HUES64 (cell line): ENCODE measurements around the gene SPRN. TPM values are rescaled to one million over a fixed set of nuclear protein-coding genes. Genes with fewer than 3 reads are reported as not detected.
A peak's percentile ranks its signal among the peaks of the same experiment; 100 is the strongest.
"Not testable (repeated sequence)": the region's sequence is repeated elsewhere in the genome, so short reads cannot be mapped to it uniquely, and the experiment has no call there.

Source experiments
- H3K27ac ChIP-seq: 2 replicates; pipeline ENCODE4 v1.7.0; 2013; ENCODE audit warnings: low read depth, low read length, inconsistent platforms
- H3K27me3 ChIP-seq: 2 replicates; pipeline ENCODE4 v1.6.1; 2013; ENCODE audit warnings: mild to moderate bottlenecking, low read length; ENCODE audit not compliant: insufficient read depth
- H3K36me3 ChIP-seq: 2 replicates; pipeline ENCODE4 v1.6.1; 2013; ENCODE audit warnings: mild to moderate bottlenecking, low read length; ENCODE audit not compliant: insufficient read depth
- H3K4me1 ChIP-seq: 2 replicates; pipeline ENCODE4 v1.6.1; 2013; ENCODE audit warnings: mild to moderate bottlenecking, low read length, moderate library complexity; ENCODE audit not compliant: insufficient read depth
- H3K4me3 ChIP-seq: 2 replicates; pipeline ENCODE4 v1.5.1; 2013; ENCODE audit warnings: mild to moderate bottlenecking, low read length, moderate library complexity
- H3K9ac ChIP-seq: 2 replicates; pipeline ENCODE4 v1.6.1; 2013; ENCODE audit warnings: mild to moderate bottlenecking, low read depth, low read length
- H3K9me3 ChIP-seq: 2 replicates; pipeline ENCODE4 v1.6.1; 2013; ENCODE audit warnings: low read depth, low read length; ENCODE audit not compliant: insufficient read depth
- WGBS: fragments of 150-250, 120-280 bp; methylation state at CpG from one replicate; pipeline ENCODE4 v1.1.7; 2013; ENCODE audit warnings: missing lambda C conversion rate; 5-methylcytosine and 5-hydroxymethylcytosine counted together
- polyA plus RNA-seq, 2 experiments: library from polyadenylated mRNA; stranded (reverse); fragments of 50-300 nt; gene quantifications; one replicate each; pipeline ENCODE4 v1.2.3, GENCODE V29; 2013

Gene SPRN, protein sequence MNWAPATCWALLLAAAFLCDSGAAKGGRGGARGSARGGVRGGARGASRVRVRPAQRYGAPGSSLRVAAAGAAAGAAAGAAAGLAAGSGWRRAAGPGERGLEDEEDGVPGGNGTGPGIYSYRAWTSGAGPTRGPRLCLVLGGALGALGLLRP
- not detected for polyA plus RNA-seq (2013, experiment 1 of 2)
- 0.13 TPM for polyA plus RNA-seq (2013, experiment 2 of 2)

GRCh38 chr10:133424601-133425000 lies at the start of gene SPRN:
SPRN (minus strand) TSS chr10:133424625; CDS start chr10:133423681, 944 bp downstream.
- not testable (repeated sequence) for H3K9me3 ChIP-seq, H3K36me3 ChIP-seq, H3K4me1 ChIP-seq, H3K9ac ChIP-seq, H3K27ac ChIP-seq
- Histone ChIP-seq H3K27me3 (peaks cover 18% of the 10 kb centered on the region), H3K4me3 (peak within 1 kb of the TSS; percentile 34)
- 64% methylated on average over 9 of the region's 37 CpGs for WGBS

GRCh38 chr10:133474027-133474426 lies 49.6 kb upstream of the SPRN start:
- Histone ChIP-seq H3K27ac (no peak overlapping the region), H3K4me1 (no peaks in the 10 kb centered on the region), H3K27me3 (no peaks in the 10 kb centered on the region), H3K9me3 (peaks cover 68% of the 10 kb centered on the region), H3K36me3 (no peaks in the 10 kb centered on the region), H3K4me3 (no peak overlapping the region), H3K9ac (no peak overlapping the region)
- WGBS = 54% methylated on average over 2 of the region's 2 CpGs

DNA sequence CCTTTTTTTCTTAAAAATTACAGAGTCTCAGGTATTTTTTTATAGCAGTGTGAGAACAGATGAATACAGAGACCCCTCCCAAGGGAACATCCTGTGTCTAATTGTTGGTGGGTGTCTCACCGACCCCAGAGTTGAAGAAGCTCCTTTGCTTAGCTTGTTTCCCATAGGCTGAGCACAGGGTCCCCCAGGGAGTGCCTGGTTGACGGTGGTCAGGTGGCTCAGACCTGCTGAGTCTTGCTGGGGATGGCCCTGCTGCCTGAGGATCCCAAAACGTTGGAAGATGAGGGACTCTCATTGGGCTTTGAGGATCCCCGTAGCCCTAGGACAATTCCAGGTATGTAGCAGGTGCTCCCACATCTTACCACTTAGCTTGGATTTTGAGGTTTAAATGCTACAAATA lies 48.8 kb upstream of the SPRN start:
- Histone ChIP-seq H3K9ac (no peak overlapping the region), H3K4me1 (no peaks in the 10 kb centered on the region), H3K9me3 (peaks cover 74% of the 10 kb centered on the region), H3K36me3 (no peaks in the 10 kb centered on the region), H3K27ac (no peak overlapping the region), H3K27me3 (no peaks in the 10 kb centered on the region), H3K4me3 (no peak overlapping the region)
- WGBS = 42% methylated on average over 4 of the region's 4 CpGs

GRCh38 chr10:133471300-133472109 lies 47.1 kb upstream of the SPRN start:
- Histone ChIP-seq H3K9me3 (peaks cover 88% of the 10 kb centered on the region), H3K27ac (no peak overlapping the region), H3K4me3 (no peak overlapping the region), H3K27me3 (no peaks in the 10 kb centered on the region), H3K9ac (no peak overlapping the region), H3K36me3 (no peaks in the 10 kb centered on the region), H3K4me1 (no peaks in the 10 kb centered on the region)
- WGBS = 59% methylated on average over 7 of the region's 7 CpGs

GRCh38 chr10:133469205-133469604 lies 44.8 kb upstream of the SPRN start:
- 58% methylated on average over 3 of the region's 3 CpGs for WGBS

DNA sequence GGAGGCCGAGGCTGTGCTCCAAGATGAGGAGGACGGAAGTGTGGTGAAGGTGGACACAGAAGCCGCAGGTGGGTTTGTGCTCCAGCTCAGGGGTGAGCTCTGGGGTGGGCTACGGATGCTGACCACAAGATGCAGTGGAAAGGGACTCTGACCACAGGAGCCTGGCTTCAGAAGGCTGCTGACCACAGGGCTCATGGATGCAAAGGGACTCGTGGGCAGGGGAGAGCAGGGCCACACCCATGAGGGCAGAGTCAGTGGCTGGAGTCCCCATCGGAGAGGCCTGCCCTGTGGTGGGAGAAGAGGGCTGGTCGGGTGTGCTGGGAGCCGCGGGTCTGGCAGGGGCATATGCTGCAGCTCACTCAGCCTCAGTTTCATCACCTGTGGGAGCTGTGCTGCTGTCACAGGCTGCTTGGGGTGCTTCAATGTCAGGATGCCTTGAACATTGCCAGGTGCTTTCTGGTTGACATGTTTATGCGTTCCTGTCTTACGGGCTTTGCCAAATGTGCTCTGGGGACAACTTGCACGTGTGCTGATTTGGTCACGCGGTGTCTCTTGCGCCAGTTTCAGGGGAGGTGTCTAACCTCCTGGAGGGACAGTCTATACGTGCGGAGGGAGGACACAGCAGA lies 43.0 kb upstream of the SPRN start:
- no peak overlapping the region for H3K4me3 ChIP-seq
- no peaks in the 10 kb centered on the region for H3K4me1 ChIP-seq
- H3K36me3 ChIP-seq = no peaks in the 10 kb centered on the region
- H3K9ac ChIP-seq = no peak overlapping the region
- H3K27me3 ChIP-seq = no peaks in the 10 kb centered on the region
- WGBS = 82% methylated on average over 17 of the region's 17 CpGs
- H3K27ac ChIP-seq = no peak overlapping the region
- H3K9me3 ChIP-seq = peaks cover 78% of the 10 kb centered on the region

More at GRCh38 chr10:133469205-133469604, 44.8 kb upstream of the SPRN start:
- not testable (repeated sequence) for H3K36me3 ChIP-seq, H3K9ac ChIP-seq, H3K27ac ChIP-seq, H3K4me3 ChIP-seq, H3K27me3 ChIP-seq, H3K4me1 ChIP-seq
- H3K9me3 ChIP-seq = peaks cover 79% of the 10 kb centered on the region

DNA sequence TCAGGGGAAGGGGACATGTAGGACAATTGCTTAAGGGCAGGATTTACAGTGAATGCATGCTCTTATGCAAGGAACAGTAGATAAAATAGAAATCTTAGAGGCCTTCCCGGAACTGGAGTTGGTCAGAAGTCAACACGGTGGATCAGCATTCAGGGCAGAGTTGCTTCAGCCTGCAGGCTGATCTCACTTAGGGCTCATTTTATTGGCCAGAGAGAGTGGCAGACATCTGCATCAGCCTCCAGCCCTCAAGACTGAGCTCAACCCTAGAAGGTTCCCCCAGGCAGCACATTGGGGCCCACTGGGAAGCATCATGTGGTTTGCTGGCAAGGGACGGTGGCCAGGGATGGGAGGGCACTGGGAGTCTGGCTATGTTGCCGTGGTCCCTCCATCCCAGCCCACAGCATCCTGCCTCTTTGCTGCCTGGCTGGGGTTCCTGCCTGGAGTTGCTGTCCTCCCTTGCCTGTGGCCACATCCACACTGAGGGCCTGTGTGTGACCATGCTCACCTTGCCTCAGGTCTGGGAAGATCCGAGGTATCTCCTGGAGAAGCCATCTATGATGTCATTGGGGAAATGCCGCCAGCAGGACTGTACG lies 42.4 kb upstream of the SPRN start:
- H3K9me3 ChIP-seq = peaks cover 79% of the 10 kb centered on the region
- 82% methylated on average over 7 of the region's 7 CpGs for WGBS
- no peaks in the 10 kb centered on the region for H3K36me3 ChIP-seq
- H3K4me3 ChIP-seq = no peak overlapping the region
- no peak overlapping the region for H3K27ac ChIP-seq
- no peaks in the 10 kb centered on the region for H3K4me1 ChIP-seq
- no peaks in the 10 kb centered on the region for H3K27me3 ChIP-seq
- no peak overlapping the region for H3K9ac ChIP-seq

DNA sequence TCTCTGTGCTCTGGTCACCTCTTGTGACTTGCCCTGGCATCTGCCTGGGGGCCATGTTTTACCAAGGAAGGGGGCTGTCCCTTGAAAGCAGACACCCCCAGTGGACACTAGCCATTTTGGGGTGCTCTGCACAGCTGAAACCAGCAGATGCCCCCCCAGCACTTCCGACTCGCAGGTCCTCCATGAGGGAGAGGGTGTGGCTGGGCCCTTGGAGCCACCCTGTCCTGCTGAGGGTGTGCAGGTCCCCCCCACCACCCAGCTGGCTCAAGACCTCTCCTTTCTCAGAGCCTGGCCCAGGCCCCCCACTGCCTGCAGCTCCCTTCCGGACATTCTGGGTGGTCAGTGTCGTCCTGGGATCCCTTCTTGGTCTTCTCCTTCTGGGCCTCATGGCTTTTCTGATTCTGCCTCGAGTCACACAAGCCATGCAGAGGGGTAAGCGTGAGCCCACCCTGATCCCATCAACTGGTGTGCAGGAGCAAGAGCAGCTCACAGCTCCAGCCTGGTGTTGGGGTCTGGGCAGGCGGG lies 41.6 kb upstream of the SPRN start:
- 72% methylated on average over 7 of the region's 7 CpGs for WGBS
- H3K27ac ChIP-seq = no peak overlapping the region

GRCh38 chr10:133465191-133465949 lies 40.9 kb upstream of the SPRN start:
- H3K9ac ChIP-seq = no peak overlapping the region
- no peak overlapping the region for H3K27ac ChIP-seq
- no peaks in the 10 kb centered on the region for H3K36me3 ChIP-seq
- no peaks in the 10 kb centered on the region for H3K4me1 ChIP-seq
- H3K27me3 ChIP-seq = no peaks in the 10 kb centered on the region
- WGBS = 88% methylated on average over 55 of the region's 55 CpGs
- no peak overlapping the region for H3K4me3 ChIP-seq
- peaks cover 73% of the 10 kb centered on the region for H3K9me3 ChIP-seq

More for the DNA sequence above, 41.6 kb upstream of the SPRN start:
- H3K9ac ChIP-seq = no peak overlapping the region
- H3K36me3 ChIP-seq = no peaks in the 10 kb centered on the region
- no peaks in the 10 kb centered on the region for H3K27me3 ChIP-seq
- H3K4me3 ChIP-seq = no peak overlapping the region
- H3K4me1 ChIP-seq = no peaks in the 10 kb centered on the region
- H3K9me3 ChIP-seq = peaks cover 76% of the 10 kb centered on the region

DNA sequence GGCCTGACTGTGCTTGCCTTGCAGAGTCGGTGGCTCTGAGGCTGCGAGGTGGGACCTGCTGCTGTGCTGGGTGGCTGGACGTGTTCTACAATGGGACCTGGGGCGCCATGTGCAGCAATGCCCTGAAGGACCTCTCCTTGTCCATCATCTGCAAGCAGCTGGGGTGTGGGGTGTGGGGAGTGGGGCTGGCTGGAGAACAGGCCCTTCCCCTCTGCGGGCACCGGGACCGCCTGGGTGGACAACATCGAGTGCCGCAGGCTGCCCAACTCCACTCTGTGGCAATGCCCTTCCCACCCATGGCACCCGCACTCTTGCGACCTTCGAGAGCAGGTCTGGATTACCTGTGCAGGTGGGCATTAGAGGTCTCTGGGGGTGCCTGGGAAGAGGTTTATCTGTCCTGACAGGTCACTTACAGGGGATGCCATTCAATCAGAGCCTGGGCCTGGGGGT lies 40.2 kb upstream of the SPRN start:
- Histone ChIP-seq H3K27ac (no peak overlapping the region), H3K4me1 (no peaks in the 10 kb centered on the region), H3K9me3 (peaks cover 68% of the 10 kb centered on the region), H3K4me3 (no peak overlapping the region), H3K36me3 (no peaks in the 10 kb centered on the region), H3K9ac (no peak overlapping the region), H3K27me3 (no peaks in the 10 kb centered on the region)
- WGBS = 92% methylated on average over 12 of the region's 12 CpGs
